Stimulated activated CD4-positive, alpha-beta T cell treated with anti-CD3 and anti-CD28 coated beads, Interleukin-2, amount 100 ng/mL, for 48 hours (primary cell): ENCODE measurements around the gene FBXO27.
"Not testable (repeated sequence)": the region's sequence is repeated elsewhere in the genome, so short reads cannot be mapped to it uniquely, and the experiment has no call there.

Experiments used
- DNase-seq, 2 donors: peaks; one replicate each; pipeline ENCODE4 v3.0.0-alpha.2; 2020

Gene FBXO27, protein sequence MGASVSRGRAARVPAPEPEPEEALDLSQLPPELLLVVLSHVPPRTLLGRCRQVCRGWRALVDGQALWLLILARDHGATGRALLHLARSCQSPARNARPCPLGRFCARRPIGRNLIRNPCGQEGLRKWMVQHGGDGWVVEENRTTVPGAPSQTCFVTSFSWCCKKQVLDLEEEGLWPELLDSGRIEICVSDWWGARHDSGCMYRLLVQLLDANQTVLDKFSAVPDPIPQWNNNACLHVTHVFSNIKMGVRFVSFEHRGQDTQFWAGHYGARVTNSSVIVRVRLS

DNA sequence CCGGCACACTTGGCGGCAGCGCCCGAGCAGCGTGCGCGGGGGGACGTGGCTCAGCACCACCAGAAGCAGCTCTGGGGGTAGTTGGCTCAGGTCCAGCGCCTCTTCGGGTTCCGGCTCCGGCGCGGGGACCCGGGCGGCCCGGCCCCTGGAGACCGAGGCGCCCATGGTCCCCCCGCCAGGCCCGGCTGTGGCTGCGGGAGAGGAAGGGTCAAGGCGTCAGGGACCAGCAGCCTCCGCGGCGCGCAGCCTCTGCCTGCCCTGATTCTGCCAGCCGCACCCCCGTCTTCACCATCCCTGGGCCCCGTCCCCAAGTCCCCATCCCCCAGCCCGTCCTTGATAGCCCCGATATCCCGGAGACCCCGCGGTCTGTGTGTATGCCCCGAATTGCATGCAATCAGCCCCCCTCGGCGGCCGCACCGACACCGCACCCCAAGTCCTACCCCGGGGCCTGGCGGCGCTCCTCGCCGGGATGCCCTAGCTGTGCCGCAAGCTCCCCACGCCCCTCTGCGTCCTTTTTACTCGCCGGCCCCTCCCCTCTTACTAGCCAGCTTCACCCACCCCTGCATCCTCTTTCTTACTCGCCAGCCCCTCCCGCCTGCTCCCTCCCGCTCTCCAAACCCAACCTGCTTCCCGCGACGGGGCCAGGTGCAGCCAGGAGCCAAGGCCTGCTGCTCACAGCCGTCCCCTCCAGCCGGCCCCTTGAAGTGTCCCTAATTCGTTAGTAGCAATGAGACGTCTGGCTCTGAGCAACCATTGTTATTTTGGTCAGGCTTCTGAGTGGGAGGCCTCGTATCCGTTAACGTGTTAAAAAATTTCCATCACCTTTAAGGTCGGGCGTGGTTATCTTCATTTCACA lies at the start of gene FBXO27:
FBXO27 (minus strand) TSS at position 487 of the 856 bp plus-strand sequence; CDS start at position 165, 322 bp downstream.
- peak in 1 of 2 donors; percentile 6 for DNase-seq

DNA sequence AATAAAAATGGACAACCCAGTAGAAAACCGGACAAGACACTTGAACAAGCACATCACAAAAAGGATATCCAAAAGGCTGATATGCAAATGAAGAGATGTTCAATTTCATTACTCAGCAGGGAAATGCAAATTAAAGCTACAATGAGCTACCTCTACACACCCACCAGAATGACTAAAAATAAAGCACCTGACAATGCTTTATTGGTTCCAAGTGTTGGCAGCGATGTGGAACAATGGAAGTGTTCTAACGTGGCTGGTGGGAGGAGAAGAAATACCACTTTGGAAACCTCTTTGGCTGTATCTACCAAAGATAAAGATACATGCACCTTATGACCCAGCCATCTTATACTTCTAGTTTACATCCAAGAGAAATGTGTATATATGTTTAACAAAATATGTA lies 48.1 kb upstream of the FBXO27 start:
- DNase-seq, result no peak

DNA sequence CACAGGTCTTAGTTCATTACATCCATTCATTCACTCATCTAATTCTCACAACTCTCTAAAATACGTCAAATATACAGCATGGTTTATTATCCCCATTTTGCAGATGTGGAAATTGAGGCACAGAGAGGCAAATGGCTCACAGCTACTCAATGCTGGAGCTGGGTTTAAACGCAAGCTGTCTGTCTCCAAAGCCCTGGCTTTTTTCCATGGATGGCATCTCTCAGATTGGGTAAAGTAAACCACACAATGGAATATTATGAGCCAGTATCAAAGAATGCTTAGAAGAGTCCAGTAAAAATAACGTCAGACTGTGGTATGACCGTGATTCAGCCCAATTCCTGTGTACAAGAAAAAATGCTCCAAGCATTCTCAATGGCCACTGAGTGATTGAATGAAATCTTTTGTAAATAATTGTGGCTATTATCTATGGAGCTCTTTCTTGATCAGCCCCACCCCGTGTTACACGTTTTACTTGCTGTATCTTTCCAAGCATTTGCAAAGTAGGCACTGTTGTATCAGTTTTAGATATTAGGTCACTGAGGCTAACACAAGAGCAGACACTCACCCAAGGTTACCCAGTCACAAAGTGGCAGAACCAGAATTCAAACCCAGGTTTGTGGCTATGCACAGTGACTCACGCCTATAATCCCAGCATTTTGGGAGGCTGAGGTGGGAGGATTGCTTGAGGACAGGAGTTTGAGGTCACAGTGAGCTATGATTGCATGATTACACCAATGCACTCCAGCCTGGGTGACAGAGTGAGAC lies 46.3 kb upstream of the FBXO27 start:
- no peak for DNase-seq

DNA sequence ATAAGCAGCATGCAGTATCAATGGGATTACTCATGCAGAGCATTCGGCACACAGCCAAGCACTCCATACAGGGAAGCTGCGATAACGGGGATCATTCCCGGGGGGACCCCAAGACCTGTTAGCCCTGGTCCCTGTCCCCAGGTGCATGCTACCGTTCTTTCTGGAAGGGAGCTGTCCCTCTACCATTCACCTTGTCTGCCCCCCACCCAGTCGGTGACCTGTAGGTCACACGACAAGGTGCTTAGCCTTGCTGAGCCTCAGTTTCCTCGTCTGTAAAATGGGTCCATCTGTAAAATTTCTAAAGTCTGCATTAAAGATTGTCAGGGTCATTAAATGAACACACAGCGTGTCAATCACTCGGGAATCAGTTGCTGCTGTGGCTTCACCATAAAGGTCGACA lies 45.0 kb upstream of the FBXO27 start:
- DNase-seq, result no peak

DNA sequence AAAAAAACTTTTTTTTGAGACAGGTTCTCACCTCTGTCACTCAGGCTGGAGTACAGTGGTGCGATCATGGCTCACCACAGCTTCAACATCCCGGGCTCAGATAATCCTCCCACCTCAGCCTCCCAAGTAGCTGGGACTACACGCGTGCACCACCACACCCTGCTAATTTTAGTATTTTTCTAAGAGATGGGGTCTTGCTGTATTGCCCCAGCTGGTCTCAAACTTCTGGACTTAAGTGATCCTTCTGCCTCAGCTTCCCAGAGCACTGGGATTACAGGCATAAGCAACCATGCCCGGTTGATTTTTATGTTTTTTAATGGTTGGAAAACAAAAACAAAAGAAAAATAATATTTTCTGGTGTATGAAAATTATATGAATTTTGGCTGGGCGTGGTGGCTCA lies 42.6 kb upstream of the FBXO27 start:
- no peak for DNase-seq

DNA sequence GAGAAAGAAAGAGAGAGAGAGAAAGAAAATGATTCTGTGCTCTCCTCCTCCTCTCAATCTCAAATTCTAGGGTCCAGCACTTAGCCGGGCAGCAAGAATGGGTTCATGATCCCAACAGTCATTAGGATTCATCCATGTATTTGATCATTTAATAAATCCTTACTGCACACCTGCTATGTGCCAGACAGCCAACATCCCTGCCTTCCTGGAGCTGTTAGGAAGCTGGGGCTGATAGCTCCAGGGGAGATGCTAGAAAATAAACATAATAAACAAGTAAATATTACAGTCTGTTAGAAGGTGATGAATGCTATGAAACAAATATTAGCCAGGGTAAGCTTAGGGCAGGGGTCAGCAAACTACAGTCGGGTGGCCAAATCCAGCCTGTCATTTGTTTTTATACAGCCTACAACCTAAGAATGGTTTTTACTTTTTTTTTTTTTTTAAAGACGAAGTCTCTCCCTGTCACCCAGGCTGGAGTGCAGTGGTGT lies 41.9 kb upstream of the FBXO27 start:
- no peak for DNase-seq

DNA sequence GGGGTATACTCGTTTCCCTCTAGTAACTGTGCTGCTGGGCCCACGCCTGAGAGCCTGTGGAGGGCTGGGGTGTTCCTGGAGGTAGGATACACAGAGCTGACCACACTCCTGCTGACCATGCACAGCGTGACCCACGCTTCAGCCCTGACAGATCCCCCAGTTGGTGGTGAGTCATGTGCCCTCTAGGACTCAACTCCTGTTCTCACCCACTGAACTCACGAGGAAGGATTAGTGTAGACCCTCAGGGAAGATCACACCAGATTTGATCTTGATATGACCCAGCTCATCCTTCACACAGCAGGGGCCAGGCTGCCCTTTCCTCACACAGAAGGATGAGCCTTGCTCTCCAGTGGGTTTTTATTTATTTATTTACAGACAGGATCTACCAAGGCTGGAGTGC lies 38.5 kb upstream of the FBXO27 start:
- no peak for DNase-seq

DNA sequence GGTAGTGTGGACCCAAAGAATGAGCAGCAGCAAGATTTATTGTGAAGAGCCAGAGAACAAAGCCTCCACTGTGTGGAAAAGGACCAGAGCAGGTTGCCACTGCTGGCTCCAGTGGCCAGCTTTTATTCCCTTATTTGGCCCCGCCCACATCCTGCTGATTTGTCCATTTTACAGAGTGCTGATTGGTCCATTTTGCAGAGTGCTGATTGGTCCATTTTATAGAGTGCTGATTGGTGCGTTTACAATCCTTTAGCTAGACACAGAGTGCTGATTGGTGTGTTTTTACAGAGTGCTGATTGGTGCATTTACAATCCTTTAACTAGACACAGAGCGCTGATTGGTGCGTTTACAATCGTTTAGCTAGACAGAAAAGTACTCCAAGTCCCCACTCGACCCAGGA lies 35.9 kb upstream of the FBXO27 start:
- not testable (repeated sequence) for DNase-seq

DNA sequence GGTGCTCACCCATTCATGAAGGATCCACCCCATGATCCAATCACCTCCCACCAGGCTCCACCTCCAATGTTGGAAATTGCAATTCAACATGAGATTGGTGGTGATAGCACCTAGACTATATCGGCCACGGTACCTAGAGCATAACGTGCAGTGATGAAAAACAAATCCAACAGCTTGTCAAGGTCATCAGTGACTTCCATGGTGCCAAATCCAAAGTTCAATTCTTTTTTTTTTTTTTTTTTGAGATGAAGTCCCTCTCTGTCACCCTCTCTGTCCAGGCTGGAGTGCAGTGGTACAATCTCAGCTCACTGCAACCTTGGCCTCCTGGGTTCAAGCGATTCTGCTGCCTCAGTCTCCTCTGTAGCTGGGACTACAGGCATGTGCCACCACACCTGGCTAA lies 34.8 kb upstream of the FBXO27 start:
- no peak for DNase-seq

DNA sequence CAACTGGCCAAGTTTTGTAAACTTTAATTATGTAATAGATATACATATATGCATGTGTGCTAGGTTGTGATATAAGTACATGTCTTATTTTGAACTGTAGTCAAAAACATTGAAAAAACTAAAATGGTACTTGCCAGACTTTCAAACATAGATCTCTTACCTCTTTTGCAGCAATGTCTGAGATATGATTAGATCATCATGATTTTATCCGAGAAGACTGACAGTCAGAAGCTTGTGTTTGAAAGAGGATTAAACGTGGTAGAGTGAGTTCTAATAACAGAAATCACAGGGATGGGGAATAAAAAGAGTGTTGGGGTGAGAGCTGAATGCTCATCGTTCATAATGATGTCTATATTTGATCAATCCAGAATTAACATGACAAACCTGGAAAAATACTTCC lies 33.6 kb upstream of the FBXO27 start:
- no peak for DNase-seq

DNA sequence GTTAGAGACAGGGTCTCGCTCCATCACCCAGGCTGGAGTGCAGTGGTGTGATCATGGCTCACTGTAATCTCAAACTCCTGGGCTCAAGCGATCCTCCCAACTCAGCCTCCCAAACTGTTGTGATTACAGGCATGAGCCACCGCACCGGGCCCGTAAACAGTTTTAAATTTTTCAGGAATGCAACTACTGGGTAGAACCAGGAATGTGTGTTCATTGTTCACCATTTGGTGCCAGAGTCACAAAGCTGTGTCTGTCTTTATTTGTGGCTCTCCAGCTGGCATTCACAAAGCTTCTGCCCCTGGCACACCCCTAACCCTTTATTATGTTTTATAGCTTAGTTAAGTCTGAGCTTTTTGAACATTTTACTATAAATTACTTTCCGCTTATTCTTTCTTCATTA lies 32.1 kb upstream of the FBXO27 start:
- no peak for DNase-seq

DNA sequence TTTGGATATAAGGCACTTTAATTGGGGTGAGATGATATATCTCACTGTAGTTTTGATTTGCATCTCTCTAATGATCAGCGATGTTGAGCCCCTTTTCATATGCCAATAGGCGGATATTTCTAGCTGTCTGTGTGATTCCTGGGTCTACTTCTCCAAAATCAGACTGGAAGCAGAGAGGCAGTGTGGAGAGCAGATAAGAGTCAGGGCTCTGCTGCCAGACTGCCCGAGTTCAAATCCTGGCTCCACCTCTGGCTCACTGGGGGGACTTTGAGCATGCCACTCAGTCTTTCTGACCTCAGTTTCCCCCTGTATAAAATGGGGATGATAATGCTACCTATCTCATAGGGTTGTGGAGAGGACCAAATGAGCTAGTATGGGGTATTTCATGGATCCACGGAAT lies 27.8 kb upstream of the FBXO27 start:
- DNase-seq, result no peak

DNA sequence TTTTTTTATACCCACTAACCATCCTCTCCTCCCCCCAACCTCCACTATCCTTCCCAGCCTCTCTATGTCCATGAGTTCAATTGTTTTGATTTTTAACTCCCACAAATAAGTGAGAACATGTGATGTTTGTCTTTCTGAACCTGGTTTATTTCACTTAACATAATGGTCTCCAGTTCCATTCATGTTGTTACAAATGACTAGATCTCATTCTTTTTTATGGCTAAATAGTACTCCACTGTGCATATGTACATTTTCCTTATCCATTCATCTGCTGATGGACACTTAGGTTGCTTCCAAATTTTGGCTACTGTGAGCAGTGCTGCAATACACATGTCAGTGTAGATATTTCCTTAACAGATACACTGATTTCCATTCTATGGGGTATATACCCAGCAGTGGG lies 27.0 kb upstream of the FBXO27 start:
- no peak for DNase-seq

DNA sequence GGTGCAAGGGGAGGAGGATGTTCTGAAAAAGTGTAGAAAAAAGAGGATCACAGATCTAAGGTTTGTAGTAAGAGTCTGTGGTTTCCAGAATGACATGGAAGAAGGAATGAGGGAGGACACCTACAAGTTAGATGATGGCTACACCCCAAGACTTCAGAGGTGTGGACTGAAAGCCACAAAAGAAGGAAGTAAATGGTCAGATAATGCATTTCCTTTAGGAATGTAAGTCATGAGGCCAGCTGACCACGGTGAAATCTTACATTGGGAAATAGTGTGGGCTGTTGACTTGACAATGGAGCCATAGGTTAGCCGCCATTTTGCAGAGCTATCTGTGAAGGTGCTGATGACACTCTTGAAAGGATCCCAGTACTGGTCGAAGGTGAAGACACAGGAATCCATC lies 25.3 kb upstream of the FBXO27 start:
- no peak for DNase-seq

DNA sequence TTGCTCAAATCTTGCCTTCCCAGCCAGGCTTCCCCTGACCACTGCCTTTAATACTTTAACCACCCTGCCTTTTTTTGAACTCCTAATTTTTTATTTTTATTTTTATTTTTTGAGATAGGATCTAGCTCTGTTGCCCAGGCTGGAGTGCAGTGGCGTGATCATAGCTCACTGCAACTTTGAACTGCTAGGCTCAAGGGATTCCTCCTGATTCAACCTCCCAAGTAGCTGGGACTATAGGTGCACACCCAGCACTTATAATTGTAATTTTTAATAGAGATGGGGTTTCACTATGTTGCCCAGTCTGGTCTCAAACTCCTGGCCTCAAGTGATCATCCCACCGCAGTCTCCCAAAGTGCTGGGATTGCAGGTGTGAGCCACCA lies 21.7 kb upstream of the FBXO27 start:
- DNase-seq, result no peak

DNA sequence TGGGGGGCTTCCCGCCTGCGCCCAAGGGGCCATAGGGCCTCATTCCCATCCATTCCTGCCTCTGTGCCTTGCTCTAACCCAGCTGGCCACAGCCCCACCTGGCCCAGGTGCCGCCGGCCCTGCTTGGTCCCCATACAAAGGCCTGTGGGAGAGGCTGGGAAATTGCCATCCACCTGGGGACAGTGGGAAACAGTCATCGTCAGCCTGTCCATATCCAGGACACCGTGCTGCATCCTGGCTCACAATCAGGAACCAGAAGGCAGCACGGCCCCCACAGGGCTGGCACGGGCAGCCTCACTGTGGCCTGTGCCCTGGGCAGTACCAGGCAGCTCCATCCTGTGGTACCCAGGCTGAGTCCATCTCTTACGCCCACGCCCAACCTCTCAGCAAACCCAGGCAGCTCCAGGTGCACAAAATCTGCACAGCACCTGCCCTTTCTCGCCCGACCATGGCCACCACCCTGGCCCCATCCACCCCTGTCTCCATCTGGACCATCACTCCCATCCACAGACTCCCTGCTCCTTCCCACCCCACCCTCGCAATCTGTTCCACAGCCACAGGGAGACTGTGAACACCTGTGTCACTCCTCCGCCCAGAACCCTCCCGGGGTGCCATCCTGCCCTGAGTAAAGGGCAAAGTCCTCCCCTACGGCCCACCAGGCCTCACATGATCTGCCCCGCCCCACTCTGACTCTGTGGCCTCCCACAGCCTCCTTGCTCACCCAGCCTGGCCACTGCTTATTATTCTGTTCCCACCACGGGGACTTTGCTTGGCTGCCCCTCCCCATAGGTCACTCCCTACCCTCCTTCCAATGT lies 21.1 kb upstream of the FBXO27 start:
- DNase-seq, result no peak

DNA sequence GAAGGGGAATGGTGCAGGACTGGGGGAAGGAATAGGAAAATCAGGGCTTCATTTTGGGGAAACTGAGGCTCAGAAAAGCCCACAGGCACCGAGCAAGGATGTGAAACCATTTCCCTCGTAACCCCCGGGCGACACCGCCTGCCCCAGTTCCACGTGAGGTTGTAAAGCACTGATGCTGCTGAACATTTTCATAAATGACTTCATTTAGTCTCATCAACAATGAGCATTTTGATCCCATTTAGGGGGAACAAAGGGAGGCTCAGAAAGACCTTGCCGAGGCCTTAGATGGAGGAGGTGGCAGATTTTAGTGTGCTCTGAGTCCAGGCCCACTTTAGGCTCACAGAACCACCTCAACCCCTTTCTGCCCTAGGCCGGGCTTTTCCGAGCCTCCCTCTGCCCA lies 20.5 kb upstream of the FBXO27 start:
- no peak for DNase-seq

DNA sequence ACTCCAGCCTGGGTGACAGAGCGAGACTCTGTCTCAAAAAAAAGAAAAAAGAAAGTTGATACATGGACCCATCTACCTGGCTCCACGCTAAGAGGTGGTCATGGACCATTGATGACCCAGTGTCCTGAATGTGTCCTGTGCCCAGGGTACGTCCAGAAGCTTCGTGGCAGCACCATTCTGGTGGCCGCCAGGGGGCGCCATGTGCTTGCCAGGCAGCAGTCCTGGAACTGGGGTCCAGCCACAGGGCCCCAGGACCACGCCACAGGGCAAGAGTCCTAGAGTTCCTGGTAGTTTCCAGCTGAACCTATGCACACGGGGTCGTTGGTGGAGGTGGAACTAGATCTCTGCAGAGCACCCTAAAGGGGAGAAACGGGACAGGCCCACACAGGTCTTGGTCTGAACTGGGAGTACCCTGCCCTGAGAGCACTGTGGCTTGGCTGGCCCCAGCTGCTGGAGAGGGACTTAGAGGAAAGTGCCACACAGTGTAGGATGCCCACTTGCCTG lies 19.9 kb upstream of the FBXO27 start:
- peak; percentile 61 to 65 for DNase-seq

DNA sequence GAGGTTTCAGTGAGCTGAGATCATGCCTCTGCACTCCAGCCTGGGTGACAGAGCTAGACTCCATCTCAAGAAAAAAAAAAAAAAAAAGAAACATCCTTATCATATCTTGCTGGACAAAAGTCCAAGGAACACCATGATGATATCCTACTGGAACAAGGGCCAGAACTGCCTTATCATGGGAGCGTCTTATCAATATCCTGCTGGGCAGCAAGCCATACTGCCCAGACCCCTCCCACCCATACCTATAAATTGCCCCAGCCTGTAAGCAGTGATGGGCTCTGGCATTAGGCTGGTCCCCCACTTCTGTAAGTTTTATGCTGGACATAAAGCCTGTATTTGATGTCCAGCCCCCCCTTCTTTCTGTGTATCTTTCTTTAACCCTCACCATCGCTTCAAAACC lies 14.7 kb upstream of the FBXO27 start:
- DNase-seq, result no peak

DNA sequence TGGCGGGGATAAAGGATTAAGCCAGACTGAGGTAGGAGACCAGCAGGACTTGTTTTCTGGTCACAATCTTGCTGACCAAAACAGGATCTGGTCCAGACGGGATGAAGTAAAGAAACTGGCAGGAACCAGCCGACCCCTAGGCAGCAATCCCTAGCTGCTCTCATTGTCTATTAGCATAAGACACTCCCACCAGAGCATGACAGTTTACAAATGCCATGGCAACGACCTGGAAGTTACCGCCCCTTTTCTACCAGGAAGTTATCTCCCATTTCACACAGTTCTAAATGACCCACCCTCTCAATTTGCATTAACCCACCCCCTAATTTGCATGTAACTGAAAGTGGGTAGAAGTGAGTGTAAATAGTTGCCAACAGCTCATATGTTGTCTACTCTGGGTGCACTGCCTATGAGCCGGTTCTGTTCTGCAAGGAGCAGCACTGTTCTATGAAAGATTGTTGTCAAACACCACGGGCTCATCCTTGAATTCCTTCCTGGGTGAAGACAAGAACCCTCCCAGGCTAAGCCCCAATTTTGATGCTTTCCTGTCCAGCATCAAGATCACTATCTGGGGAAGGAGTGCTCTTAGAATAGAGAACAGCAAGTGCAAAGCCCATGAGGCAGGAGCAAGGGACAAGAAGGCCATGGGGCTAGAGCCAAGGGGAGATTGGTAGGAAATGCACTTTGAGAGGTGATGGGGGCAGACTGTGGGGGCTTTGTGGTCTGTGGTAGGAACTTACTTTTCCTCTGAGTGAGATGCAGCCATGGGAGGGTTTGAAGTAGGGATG lies 13.9 kb upstream of the FBXO27 start:
- no peak for DNase-seq

DNA sequence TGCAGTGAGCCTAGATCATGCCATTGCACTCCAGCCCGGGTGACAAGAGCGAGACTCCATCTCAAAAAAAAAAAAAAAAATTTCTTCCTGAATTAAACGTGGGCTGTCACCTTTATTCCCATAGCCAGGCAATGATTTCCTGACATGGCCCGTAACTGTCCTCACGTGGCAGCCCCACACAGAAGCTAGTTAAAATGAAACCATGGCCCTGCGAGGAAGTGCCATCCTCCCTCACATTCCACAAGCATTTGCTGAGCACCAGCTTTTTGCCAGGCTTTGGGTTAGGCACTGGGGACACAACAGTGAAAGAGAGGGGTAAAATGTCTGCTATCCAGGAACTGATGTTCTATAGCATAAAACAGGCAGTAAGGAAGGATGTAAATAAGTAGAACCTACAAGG lies 13.2 kb upstream of the FBXO27 start:
- no peak for DNase-seq

DNA sequence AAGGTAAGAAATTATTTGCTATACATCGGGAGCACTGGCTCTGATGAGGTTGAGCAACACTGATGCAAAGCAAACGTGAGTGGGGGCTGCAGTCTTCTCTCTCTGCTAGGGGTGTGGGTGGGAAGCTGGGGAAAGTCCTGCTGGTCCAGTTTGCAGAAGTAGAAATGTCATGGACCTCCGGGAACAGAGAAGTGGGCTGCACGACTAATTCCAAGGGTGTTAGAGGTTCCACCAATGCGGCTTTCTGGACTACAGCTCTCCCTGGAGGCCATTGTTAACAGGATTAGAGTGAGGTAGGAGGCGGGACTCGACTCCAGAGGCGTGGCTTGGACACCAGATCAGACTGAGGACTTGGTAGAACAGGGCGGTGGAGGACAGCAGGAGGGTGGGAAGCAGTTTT lies 5.7 kb upstream of the FBXO27 start:
- no peak for DNase-seq
